Omental fat pad (tissue), 4 donors: ENCODE results near the gene BIN1. TPM values are rescaled to one million over a fixed set of nuclear protein-coding genes. Genes with fewer than 3 reads are reported as not detected.
A peak's percentile ranks its signal among the peaks of the same experiment; 100 is the strongest.

Source experiments
- ATAC-seq: fragments of 150-250 bp; one replicate; pipeline ENCODE4 v1.9.1; 2016; ENCODE audit warnings: mild to moderate bottlenecking, moderate library complexity; ENCODE audit not compliant: low FRiP score
- DNase-seq: peaks from one replicate; pipeline ENCODE4 v3.0.0-alpha.2; 2019; ENCODE audit warnings: low spot score
- CTCF ChIP-seq, 3 donors: fragments of 450-650 bp; IDR thresholded peaks; one replicate each; pipeline ENCODE4 v1.5.1; 2016 to 2017; ENCODE audit warnings: antibody characterized with exemption in 3 of 3, mild to moderate bottlenecking in 3 of 3, moderate library complexity in 2 of 3
- total RNA-seq, 4 donors: library from RNA; depleted of rRNA; stranded (reverse); fragments of >200 nt; gene quantifications; one replicate each; pipeline ENCODE4 v1.1.0, GENCODE V29; 2016

The BIN1 gene
- total RNA-seq, 4 donors from 2014 or later = 64.2 to 78.5 (median 73.2) TPM

DNA sequence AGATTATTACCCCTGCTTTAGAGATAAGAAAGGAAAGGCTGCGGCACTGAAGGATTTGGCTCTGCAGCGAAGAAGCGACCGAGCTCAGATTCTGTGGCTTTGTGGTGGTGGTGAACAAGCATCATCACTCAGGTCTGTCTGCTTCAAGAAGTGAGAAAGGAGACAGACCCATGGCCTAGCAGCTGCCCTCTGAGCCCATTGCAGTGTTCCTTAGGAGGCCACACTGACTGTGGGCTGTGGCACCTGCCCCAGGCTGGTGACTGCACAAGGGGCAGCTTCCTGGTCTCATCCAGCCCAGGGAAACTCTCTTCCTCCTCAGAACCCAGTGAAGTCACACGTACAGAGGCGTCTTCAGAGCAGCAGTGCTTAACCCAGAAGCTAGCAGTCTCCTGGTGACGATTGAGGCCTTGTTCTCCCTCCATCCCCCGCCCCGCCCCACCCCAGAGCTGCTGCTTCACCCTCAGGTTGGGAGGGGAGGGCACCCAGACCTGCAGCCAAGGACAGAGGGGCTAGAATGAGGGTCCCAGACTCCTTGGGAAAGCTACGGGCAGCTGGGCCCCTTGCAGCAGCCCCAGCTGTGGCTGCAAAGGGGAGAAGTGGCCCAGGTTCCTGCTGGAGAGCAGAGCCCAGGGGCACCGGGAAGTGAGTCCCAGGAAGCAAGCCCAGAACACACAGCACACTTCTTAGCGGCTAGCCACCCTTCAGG is 22.2 kb downstream of the BIN1 start:
- no peak for ATAC-seq
- DNase-seq = no peak
- no peak for TF ChIP-seq CTCF (IDR thresholded peaks at IDR 0.05)

DNA sequence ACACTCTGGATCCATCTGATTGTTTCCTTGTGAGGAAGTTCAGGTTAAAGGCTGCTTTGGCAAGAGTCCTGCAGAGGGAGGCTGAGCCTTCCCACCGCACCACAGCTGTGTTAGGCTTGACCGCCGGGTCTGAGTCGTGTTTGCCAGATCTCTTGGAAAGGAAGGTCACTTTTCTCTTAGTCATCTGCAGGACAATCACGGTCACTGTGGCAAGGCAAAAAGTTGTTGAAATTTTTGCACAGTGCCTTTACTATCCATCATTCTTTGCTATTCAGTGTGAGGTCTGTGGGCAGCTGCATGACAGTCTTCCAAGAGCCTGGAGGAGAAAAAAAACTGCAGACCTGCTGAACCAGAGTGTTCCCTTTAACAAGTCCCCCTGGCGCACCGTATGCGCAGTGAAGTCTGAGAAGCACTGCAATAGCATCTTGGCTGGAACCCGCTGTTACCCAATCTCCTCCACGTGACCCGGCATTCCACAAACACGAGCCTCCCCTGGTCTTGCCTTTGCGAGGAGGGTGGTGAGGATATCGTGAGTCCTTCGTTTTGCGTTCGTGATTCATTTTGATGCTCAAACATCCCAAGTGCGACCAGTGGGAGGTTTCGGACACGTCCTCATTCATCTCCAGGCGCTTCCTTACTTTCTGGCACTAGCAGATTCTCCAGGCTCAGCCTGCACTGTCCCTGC is 23.0 kb downstream of the BIN1 start:
- TF ChIP-seq CTCF (IDR thresholded peaks at IDR 0.05) = no peak
- ATAC-seq (peak; percentile 73), DNase-seq (peak; percentile 86)

- ATAC-seq = no peak
- DNase-seq = no peak
- no peak for TF ChIP-seq CTCF (IDR thresholded peaks at IDR 0.05)
Measured at GRCh38 chr2:127082974-127083373, 24.0 kb downstream of the BIN1 start.

GRCh38 chr2:127081826-127082633 is 24.9 kb downstream of the BIN1 start:
- DNase-seq (no peak), ATAC-seq (no peak)
- TF ChIP-seq CTCF (IDR thresholded peaks at IDR 0.05) = no peak

- ATAC-seq = no peak
- DNase-seq = no peak
- no peak for TF ChIP-seq CTCF (IDR thresholded peaks at IDR 0.05)
Measured at GRCh38 chr2:127080938-127081755, 25.8 kb downstream of the BIN1 start.

DNA sequence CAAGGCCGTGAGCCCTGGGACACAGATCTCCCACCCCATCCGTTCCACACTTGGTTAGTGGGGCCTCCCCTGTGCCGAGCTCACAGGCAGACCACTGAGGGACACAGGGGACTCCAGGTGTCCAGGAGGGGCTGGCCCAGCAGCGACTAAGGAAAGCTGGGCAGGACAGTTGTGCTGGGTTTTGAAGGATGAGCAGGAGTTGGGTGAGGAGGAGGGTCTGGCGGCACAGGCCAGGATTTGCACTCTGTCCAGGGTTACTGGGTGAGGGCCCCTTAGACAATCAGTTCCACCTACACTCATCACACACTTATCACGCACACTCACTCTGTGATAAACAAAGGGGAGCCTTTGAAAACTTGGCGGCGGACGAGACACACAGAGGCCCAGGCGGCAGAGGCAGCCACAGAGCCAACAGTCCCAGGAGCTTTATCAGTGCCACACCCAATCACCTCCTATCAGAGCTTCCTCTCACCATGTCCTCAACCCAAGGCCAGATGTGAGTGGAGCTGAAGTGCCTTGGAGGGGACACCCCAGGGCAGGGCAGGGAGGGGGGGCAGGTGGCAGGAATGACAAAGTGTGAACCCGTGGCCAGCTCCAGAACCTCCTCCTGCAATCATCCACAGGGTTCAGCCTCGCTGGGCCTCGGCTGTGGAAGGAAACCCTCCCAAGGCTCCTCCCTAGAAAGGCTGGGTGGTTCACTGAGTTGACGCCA is 26.6 kb downstream of the BIN1 start:
- ATAC-seq (no peak), DNase-seq (no peak)
- no peak for TF ChIP-seq CTCF (IDR thresholded peaks at IDR 0.05)
